ENCODE data around the gene HOXD11. TPM values are rescaled to one million over a fixed set of nuclear protein-coding genes. Genes with fewer than 3 reads are reported as not detected.

The HOXD11 gene
- total and polyA plus RNA-seq, 2 of the 13 experiments (the other 11 are each of a cell fraction or from before 2014, with no cell fraction given): not detected

DNA sequence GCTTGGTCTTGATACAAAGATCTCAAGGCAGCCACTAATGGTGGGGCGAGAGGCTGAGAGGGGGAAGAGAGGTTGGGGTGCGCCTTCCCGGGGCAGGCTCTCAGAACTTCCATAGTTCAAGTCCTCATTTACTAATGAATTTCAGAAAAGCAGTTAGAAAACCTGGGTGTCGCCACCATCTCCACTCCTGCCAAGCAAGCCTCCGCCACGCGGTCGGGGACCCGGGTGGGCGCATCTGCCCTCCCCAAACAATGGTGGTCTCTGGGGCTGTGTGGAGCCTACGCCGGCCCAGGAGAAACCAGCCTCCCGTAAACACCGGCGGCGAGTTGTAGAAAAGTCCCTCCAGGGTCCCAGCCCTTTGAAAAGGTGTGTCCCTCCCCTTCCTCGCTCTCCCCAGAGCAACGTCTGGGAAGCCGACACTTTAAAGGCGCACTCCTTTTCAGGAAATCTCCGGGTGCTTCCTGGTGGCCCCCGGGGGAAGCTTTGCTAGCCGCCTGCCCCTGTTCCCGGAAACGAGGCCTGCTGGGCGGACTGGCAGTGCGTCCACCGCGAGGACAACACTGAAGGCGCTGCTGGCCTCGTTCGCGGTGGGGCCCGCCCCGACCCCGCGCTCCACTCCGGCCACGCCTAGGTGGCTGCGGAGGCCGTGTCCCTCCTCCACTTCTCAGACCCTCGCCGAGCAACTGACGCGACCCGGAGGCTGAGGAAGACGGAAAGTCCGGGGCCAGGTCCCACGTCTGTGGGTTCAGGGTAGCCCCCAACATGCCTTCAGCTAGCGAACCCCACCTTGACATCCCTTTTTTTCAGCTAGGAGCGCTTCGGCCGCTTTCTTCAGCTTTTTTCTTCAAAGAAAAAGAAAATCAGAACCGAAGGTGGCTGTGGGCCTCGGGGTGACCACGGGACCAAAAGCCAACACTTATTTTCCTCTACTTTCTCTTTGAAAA lies 40.2 kb upstream of the HOXD11 start (continued):
- TF ChIP-seq ZNF687 (CRISPR knock-in tag; IDR thresholded peaks at IDR 0.05) (peak; percentile 32; the same call in 1 of the 2 replicates), TAF1 (CRISPR knock-in tag; IDR thresholded peaks at IDR 0.05) (no peak), ZNF383 (CRISPR knock-in tag; IDR thresholded peaks at IDR 0.05; ENCODE audit: borderline replicate concordance) (no peak), ZNF20 (CRISPR knock-in tag; IDR thresholded peaks at IDR 0.05) (no peak), BCL6 (CRISPR knock-in tag; IDR thresholded peaks at IDR 0.05) (no peak), TFDP1 (CRISPR knock-in tag; IDR thresholded peaks at IDR 0.05; ENCODE audit: borderline replicate concordance) (no peak), KAT2B (IDR thresholded peaks at IDR 0.05; ENCODE audit: borderline replicate concordance, low read depth, low read length) (no peak), ZNF558 (CRISPR knock-in tag; IDR thresholded peaks at IDR 0.05; ENCODE audit: borderline replicate concordance) (no peak), KDM1A (CRISPR knock-in tag; IDR thresholded peaks at IDR 0.05) (no peak), TRIM24 (CRISPR knock-in tag; IDR thresholded peaks at IDR 0.05) (no peak), ZBTB2 (CRISPR knock-in tag; IDR thresholded peaks at IDR 0.05; ENCODE audit: low read depth) (no peak), ZFX (CRISPR knock-in tag; IDR thresholded peaks at IDR 0.05; ENCODE audit: low read depth) (peak; percentile 30; the same call in 1 of the 2 replicates)
- TF ChIP-seq, protein P1, sequence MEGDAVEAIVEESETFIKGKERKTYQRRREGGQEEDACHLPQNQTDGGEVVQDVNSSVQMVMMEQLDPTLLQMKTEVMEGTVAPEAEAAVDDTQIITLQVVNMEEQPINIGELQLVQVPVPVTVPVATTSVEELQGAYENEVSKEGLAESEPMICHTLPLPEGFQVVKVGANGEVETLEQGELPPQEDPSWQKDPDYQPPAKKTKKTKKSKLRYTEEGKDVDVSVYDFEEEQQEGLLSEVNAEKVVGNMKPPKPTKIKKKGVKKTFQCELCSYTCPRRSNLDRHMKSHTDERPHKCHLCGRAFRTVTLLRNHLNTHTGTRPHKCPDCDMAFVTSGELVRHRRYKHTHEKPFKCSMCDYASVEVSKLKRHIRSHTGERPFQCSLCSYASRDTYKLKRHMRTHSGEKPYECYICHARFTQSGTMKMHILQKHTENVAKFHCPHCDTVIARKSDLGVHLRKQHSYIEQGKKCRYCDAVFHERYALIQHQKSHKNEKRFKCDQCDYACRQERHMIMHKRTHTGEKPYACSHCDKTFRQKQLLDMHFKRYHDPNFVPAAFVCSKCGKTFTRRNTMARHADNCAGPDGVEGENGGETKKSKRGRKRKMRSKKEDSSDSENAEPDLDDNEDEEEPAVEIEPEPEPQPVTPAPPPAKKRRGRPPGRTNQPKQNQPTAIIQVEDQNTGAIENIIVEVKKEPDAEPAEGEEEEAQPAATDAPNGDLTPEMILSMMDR (CRISPR knock-in tag; IDR thresholded peaks at IDR 0.05): no peak
- TF ChIP-seq, protein P2, sequence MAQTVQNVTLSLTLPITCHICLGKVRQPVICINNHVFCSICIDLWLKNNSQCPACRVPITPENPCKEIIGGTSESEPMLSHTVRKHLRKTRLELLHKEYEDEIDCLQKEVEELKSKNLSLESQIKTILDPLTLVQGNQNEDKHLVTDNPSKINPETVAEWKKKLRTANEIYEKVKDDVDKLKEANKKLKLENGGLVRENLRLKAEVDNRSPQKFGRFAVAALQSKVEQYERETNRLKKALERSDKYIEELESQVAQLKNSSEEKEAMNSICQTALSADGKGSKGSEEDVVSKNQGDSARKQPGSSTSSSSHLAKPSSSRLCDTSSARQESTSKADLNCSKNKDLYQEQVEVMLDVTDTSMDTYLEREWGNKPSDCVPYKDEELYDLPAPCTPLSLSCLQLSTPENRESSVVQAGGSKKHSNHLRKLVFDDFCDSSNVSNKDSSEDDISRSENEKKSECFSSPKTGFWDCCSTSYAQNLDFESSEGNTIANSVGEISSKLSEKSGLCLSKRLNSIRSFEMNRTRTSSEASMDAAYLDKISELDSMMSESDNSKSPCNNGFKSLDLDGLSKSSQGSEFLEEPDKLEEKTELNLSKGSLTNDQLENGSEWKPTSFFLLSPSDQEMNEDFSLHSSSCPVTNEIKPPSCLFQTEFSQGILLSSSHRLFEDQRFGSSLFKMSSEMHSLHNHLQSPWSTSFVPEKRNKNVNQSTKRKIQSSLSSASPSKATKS (CRISPR knock-in tag; IDR thresholded peaks at IDR 0.05): no peak
